SK-N-MC (cell line): ENCODE measurements around the gene PPA2.

Experiments used
- EZH2 ChIP-seq: fragments of 200-600 bp; sonication (generic); IDR thresholded peaks from one replicate; pipeline ENCODE4 v1.6.1; 2017; ENCODE audit warnings: antibody characterized with exemption
- FOXP2 ChIP-seq: optimal IDR thresholded peaks from 2 replicates; pipeline ENCODE3; 2011; ENCODE audit warnings: mild to moderate bottlenecking, moderate library complexity; ENCODE audit not compliant: insufficient read depth; ENCODE audit errors: extremely low read length, control extremely low read depth
- POLR2AphosphoS5 ChIP-seq: IDR thresholded peaks from 2 replicates; pipeline ENCODE4 v1.6.1; 2012; ENCODE audit warnings: mild to moderate bottlenecking, low read depth, low read length, borderline replicate concordance

GRCh38 chr4:105504744-105505143, 30.9 kb upstream of the PPA2 start:
- no peak for TF ChIP-seq POLR2AphosphoS5
- no peak for TF ChIP-seq EZH2
- no peak for TF ChIP-seq FOXP2
